HCT116 (cell line): ENCODE results near the gene A3GALT2. TPM values are rescaled to one million over a fixed set of nuclear protein-coding genes. Genes with fewer than 3 reads are reported as not detected.

Experiments used
- ATAC-seq: fragments of 200-7000 bp; cut with Tn5 transposase; 2 replicates; pipeline ENCODE4 v1.9.1; 2020; ENCODE audit warnings: mild to moderate bottlenecking, moderate library complexity
- BruUV-seq: library from RNA; stranded (reverse); fragments of 400-500 nt; replicated peaks from 2 replicates; lab custom pipeline; 2021; lab: Mats Ljungman, UMichigan
- CTCF ChIA-PET: fragments of 300-600 bp; sonication (Branson Sonifier 250); formaldehyde crosslinking; loops from one replicate; lab custom pipeline; 2021; ENCODE audit warnings: antibody characterized with exemption; lab: Charles Lee
- POLR2A ChIA-PET: fragments of 300-600, 350-600 bp; sonication (Branson Sonifier 250); formaldehyde crosslinking; loops from one replicate; lab custom pipeline; 2021; ENCODE audit warnings: antibody characterized with exemption; lab: Charles Lee
- RAD21 ChIA-PET, 2 experiments: fragments of 300-600 bp; sonication (Branson Sonifier 250); formaldehyde crosslinking; loops; one replicate each; lab custom pipeline; 2023; ENCODE audit warnings: low total read pairs in 2 of 2; ENCODE audit not compliant: uncharacterized antibody in 2 of 2, unreplicated experiment in 2 of 2, low non-redundant PET in 1 of 2; lab: Charles Lee
- DNase-seq: peaks from one replicate; pipeline ENCODE4 v3.0.0-alpha.2; 2010; ENCODE audit warnings: low read depth, low spot score
- H2AFZ ChIP-seq: fragments of 200-600 bp; shearing (Covaris generic), sonication (generic); 2 replicates; pipeline ENCODE4 v1.6.1; 2017; ENCODE audit warnings: low read depth, mixed run types, mixed read lengths, antibody characterized with exemption, low read length; ENCODE audit not compliant: poor library complexity, severe bottlenecking
- H3K27ac ChIP-seq: 2 replicates; pipeline ENCODE4 v1.5.1; 2012; ENCODE audit warnings: low read depth, low read length
- H3K27me3 ChIP-seq: fragments of 200-600 bp; sonication (generic); 2 replicates; pipeline ENCODE4 v1.6.1; 2016; ENCODE audit warnings: mixed run types, low read length, mixed read lengths; ENCODE audit not compliant: insufficient read depth
- H3K36me3 ChIP-seq, 2 experiments: fragments of 200-500 bp in 1 of 2; fragments of 200-600 bp in 1 of 2; sonication (Bioruptor generic) in 1 of 2; sonication (generic) in 1 of 2; 2 replicates each; pipeline versions ENCODE4 v1.5.1 to v1.6.1; 2014 to 2016; ENCODE audit warnings: low read length in 2 of 2, inconsistent platforms in 1 of 2, mixed read lengths in 1 of 2, mixed run types in 1 of 2; ENCODE audit not compliant: insufficient read depth in 2 of 2, control insufficient read depth in 1 of 2
- H3K4me1 ChIP-seq, 2 experiments: fragments of 200-600 bp in 1 of 2; sonication (generic) in 1 of 2; 2 replicates each; pipeline versions ENCODE4 v1.5.1 to v1.6.1; 2012 to 2017; ENCODE audit warnings: low read length in 2 of 2, inconsistent platforms in 1 of 2, mild to moderate bottlenecking in 1 of 2, mixed read lengths in 1 of 2, mixed run types in 1 of 2, moderate library complexity in 1 of 2; ENCODE audit not compliant: insufficient read depth in 2 of 2, control insufficient read depth in 1 of 2
- H3K4me2 ChIP-seq: fragments of 200-600 bp; sonication (generic); 2 replicates; pipeline ENCODE4 v1.6.1; 2017; ENCODE audit warnings: mixed run types, low read length, mixed read lengths
- H3K4me3 ChIP-seq, 2 experiments: fragments of 200-600 bp in 1 of 2; sonication (generic) in 1 of 2; replicated peaks in 1 of 2; 2 replicates each; pipeline ENCODE4 v1.5.1; 2011 to 2016; ENCODE audit warnings: low read length in 2 of 2, control low read depth in 1 of 2, low read depth in 1 of 2, mild to moderate bottlenecking in 1 of 2, mixed read lengths in 1 of 2, mixed run types in 1 of 2
- H3K79me2 ChIP-seq: fragments of 200-600 bp; sonication (generic); 2 replicates; pipeline ENCODE4 v1.6.1; 2017; ENCODE audit warnings: mild to moderate bottlenecking, mixed run types, low read length, moderate library complexity, mixed read lengths; ENCODE audit not compliant: insufficient read depth
- H3K9ac ChIP-seq: fragments of 200-600 bp; sonication (generic); 2 replicates; pipeline ENCODE4 v1.6.1; 2016; ENCODE audit warnings: low read length, mixed read lengths
- H3K9me2 ChIP-seq: fragments of 200-600 bp; sonication (generic), shearing (Covaris generic); 2 replicates; pipeline ENCODE4 v1.6.1; 2017; ENCODE audit warnings: mixed run types, mild to moderate bottlenecking, moderate library complexity; ENCODE audit not compliant: insufficient read depth
- H3K9me3 ChIP-seq, 2 experiments: fragments of 200-500 bp in 1 of 2; fragments of 200-600 bp in 1 of 2; sonication (Bioruptor generic) in 1 of 2; sonication (generic) in 1 of 2; 2 replicates each; pipeline ENCODE4 v1.6.1; 2014 to 2017; ENCODE audit warnings: low read length in 2 of 2, mixed read lengths in 2 of 2, inconsistent platforms in 1 of 2, low read depth in 1 of 2, mild to moderate bottlenecking in 1 of 2, mixed run types in 1 of 2, moderate library complexity in 1 of 2; ENCODE audit not compliant: control insufficient read depth in 1 of 2, insufficient read depth in 1 of 2
- H4K20me1 ChIP-seq: fragments of 200-600 bp; sonication (generic), shearing (Covaris generic); 2 replicates; pipeline ENCODE4 v1.6.1; 2017; ENCODE audit warnings: mixed run types, mild to moderate bottlenecking, moderate library complexity; ENCODE audit not compliant: insufficient read depth
- CEBPB ChIP-seq: IDR thresholded peaks from 2 replicates; pipeline ENCODE4 v1.6.1; 2012; ENCODE audit warnings: low read depth
- ELF1 ChIP-seq: IDR thresholded peaks from 2 replicates; pipeline ENCODE4 v1.6.1; 2012; ENCODE audit warnings: low read depth, borderline replicate concordance
- EZH2phosphoT487 ChIP-seq: fragments of 200-600 bp; IDR thresholded peaks from 2 replicates; pipeline ENCODE4 v1.6.1; 2018; ENCODE audit warnings: antibody characterized with exemption, borderline replicate concordance
- FOSL1 ChIP-seq: IDR thresholded peaks from 2 replicates; pipeline ENCODE4 v1.6.1; 2012; ENCODE audit warnings: low read depth
- MAX ChIP-seq: IDR thresholded peaks from 2 replicates; pipeline ENCODE4 v1.6.1; 2012
- RAD21 ChIP-seq: IDR thresholded peaks from 2 replicates; pipeline ENCODE4 v1.6.1; 2012; ENCODE audit warnings: low read depth, mild to moderate bottlenecking
- REST ChIP-seq: IDR thresholded peaks from 2 replicates; pipeline ENCODE4 v1.6.1; 2012; ENCODE audit warnings: low read depth
- ZBTB33 ChIP-seq: IDR thresholded peaks from 2 replicates; pipeline ENCODE4 v1.6.1; 2011; ENCODE audit warnings: mild to moderate bottlenecking, low read length, moderate library complexity; ENCODE audit not compliant: insufficient replicate concordance; ENCODE audit errors: extremely low read depth
- ZNF274 ChIP-seq: fragments of 200-500 bp; sonication (Bioruptor generic); IDR thresholded peaks from 2 replicates; pipeline ENCODE4 v1.6.1; 2014; ENCODE audit warnings: mild to moderate bottlenecking, low read depth, low read length, inconsistent platforms
- intact Hi-C: fragments of 100-400 bp; cut with micrococcal nuclease; formaldehyde crosslinking; loops from 2 replicates; pipeline ENCODE4 v1.10.0; 2022
- total RNA-seq: library from RNA; stranded (reverse); gene quantifications from one replicate; pipeline ENCODE4 v1.2.1, GENCODE V29; 2021; ENCODE audit not compliant: unreplicated experiment

The A3GALT2 gene
- total RNA-seq, 1 experiment from 2014 or later: not detected

- ChIA-PET CTCF (no interaction called here), POLR2A (interaction anchor here (0.5 kb wide), 1 partner anchor 76 kb away, joined by 3 read pairs; no protein-coding TSS in a partner anchor), RAD21 (no interaction called here)
- Histone ChIP-seq H3K27me3 (no peaks in the 10 kb centered on the region), H3K9me3 (no peaks in the 10 kb centered on the region), H3K9me2 (no peaks in the 10 kb centered on the region), H3K4me1 (peaks cover 0 to 29% of the 10 kb centered on the region in 2 experiments; a peak in 3 of 4 replicates), H4K20me1 (peaks cover 11% of the 10 kb centered on the region; the same call in 1 of the 2 replicates), H3K79me2 (peaks cover 99% of the 10 kb centered on the region), H3K4me2 (no peak overlapping the region), H2AFZ (no peak overlapping the region), H3K9ac (no peak overlapping the region), H3K36me3 (peaks cover 46 to 54% of the 10 kb centered on the region in 2 experiments), H3K4me3 (no peak overlapping the region), H3K27ac (no peak overlapping the region)
- ATAC-seq: no peak
- DNase-seq: no peak
- intact Hi-C loops: no loop called here
- TF ChIP-seq REST (no peak), MAX (no peak)
- BruUV-seq: no TSS peak
Measured at GRCh38 chr1:33337441-33337840, 16.5 kb upstream of the A3GALT2 start.

- Histone ChIP-seq H3K27ac (no peak overlapping the region), H3K79me2 (peaks cover 99% of the 10 kb centered on the region), H4K20me1 (peaks cover 10% of the 10 kb centered on the region; the same call in 1 of the 2 replicates), H2AFZ (no peak overlapping the region), H3K36me3 (peaks cover 48 to 55% of the 10 kb centered on the region in 2 experiments), H3K4me1 (peaks cover 0 to 22% of the 10 kb centered on the region in 2 experiments; a peak in 2 of 4 replicates), H3K9me3 (no peaks in the 10 kb centered on the region), H3K4me2 (no peak overlapping the region), H3K9me2 (no peaks in the 10 kb centered on the region), H3K9ac (no peak overlapping the region), H3K27me3 (no peaks in the 10 kb centered on the region), H3K4me3 (no peak overlapping the region)
- no peak for ATAC-seq
- DNase-seq: no peak
- ChIA-PET RAD21 (interaction anchor here in 1 of 2 experiments (1.6 kb wide), 1 partner anchor 119 kb away, joined by 6 read pairs; no protein-coding TSS in a partner anchor), POLR2A (no interaction called here), CTCF (no interaction called here)
- BruUV-seq: no TSS peak
- intact Hi-C loops: no loop called here
- no peak for TF ChIP-seq ZNF274
- no peak for TF ChIP-seq EZH2phosphoT487
- no peak for TF ChIP-seq FOSL1
- TF ChIP-seq CEBPB: no peak
- no peak for TF ChIP-seq REST
- no peak for TF ChIP-seq ZBTB33
- TF ChIP-seq RAD21: no peak
- no peak for TF ChIP-seq ELF1
Measured at GRCh38 chr1:33336580-33336979, 15.7 kb upstream of the A3GALT2 start.
